Stimulated activated CD8-positive, alpha-beta memory T cell treated with anti-CD3 and anti-CD28 coated beads, Interleukin-7, amount 100 ng/mL, for 4 hours (primary cell): ENCODE results near the gene PAFAH1B2.
"Not testable (repeated sequence)": the region's sequence is repeated elsewhere in the genome, so short reads cannot be mapped to it uniquely, and the experiment has no call there.

Experiments used
- DNase-seq, 2 donors: peaks; one replicate each; pipeline ENCODE4 v3.0.0-alpha.2; 2020; ENCODE audit warnings: low read depth in 2 of 2

PAFAH1B2 gene

GRCh38 chr11:117202386-117203068 is 58.4 kb downstream of the PAFAH1B2 start:
- no peak for DNase-seq

DNA sequence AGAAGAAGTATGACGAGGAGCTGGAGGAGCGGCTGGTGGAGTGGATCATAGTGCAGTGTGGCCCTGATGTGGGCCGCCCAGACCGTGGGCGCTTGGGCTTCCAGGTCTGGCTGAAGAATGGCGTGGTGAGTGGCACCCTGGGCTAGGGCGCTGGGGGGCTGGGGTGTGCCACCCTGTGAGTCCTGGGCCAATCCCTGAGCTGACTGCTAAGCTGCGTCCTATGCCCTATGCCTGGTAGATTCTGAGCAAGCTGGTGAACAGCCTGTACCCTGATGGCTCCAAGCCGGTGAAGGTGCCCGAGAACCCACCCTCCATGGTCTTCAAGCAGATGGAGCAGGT is 59.0 kb downstream of the PAFAH1B2 start:
- no peak for DNase-seq

- no peak for DNase-seq
Measured at GRCh38 chr11:117204283-117205080, 60.4 kb downstream of the PAFAH1B2 start.

DNA sequence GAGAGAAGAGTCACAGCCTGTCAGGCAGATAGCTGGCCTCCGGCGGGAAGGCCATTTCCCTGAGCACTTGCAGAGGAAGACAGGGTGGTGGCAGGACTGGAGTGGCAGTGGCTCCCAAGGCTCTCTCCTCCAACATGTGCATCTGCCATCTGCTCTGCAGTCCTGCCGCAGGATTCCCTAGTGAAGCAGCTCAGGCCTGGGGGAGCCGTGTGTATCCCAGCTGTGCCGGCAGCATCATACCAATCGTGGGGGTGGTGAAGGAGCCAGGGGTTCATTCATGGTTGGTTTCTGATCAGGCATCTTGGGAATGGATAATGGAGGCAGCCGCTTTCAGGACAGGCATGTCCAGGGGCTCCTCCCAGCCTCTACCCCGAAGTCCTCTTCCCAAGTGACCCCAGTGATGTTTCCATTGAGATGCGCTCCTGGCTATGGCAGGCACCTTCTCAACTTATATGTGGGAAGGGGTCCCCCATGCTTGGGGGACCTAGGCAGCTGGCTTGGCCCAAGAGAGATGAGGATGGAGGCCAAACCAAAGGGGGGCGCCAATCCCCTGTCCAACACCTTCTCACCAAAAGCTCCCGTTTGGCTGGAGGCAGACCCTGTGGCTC is 61.2 kb downstream of the PAFAH1B2 start:
- DNase-seq: no peak

DNA sequence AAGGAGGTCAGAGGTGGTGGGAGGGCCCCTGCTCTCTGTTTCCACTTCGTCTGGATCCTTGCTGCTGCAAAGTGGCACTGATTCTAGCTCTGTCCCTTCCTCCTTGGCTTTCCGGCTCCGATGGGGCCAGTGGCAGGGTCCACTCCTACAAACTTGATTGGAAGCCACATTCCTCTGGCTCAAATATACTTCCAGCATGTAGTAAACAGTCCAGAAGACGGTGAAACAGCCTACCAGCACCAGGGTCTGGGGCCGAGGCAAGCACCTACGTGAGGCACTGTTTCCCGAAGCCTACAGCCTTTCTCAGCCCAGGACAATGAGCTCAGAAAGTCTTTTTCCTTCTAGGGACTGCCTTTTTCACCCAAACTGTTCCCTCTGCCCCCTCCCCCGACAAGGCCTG is 62.0 kb downstream of the PAFAH1B2 start:
- DNase-seq: not testable (repeated sequence)

DNA sequence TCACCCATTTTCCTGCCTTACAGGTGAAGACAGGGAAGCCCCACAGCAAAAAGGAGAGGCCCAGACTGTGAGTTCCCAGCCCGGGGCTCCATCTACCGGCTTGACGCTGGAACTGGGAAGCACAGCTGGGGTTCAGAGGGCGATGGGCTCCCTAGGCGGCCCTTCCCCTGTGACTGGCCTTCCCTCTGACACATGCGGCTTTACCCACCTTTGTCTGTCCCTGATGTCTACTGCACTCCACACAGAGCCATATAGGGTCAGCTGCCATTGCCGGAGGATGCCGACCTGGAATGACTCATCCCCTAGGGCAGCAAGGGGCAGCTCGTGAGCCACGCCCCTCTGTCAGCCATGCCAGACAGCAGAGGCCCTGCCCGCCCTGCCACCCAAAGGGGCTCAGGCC is 62.8 kb downstream of the PAFAH1B2 start:
- DNase-seq: not testable (repeated sequence)

DNA sequence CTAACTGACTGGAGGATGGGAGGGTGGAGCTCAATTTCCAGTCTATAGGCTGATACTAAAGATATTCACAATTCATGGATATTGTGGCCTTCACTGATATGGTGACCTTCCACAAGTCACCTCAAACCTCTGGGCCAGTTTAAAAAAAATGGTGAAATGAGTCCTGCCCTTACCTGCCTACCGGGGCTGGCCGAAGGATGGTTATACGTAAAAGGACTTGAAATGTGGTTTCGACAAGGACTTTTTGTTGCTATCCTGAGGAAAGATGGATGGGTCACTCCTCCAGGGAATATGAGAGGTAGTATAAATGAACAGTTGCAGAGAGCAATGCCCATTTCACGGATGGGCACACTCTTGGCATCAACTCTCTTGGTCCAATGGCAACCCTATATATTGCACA is 63.4 kb downstream of the PAFAH1B2 start:
- not testable (repeated sequence) for DNase-seq

DNA sequence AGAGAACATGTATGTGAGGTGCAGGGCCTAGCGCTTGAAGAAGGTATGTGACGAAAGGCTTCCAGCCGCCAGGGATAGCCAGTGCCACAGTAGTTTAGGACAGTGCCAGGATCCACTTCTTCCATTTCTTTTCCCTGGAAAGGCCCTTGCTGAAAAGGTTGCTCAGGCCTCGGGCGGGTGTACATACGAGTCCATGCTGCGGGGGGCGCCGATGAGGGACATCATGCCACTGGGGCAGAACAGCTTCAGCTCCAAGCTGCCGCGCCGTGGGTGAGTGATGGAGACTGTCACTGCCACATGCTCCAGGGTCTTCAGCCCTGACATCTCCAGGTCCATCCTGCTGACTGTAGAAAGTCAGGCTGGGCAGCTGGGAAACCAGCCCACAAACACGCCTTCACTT is 64.6 kb downstream of the PAFAH1B2 start:
- not testable (repeated sequence) for DNase-seq

DNA sequence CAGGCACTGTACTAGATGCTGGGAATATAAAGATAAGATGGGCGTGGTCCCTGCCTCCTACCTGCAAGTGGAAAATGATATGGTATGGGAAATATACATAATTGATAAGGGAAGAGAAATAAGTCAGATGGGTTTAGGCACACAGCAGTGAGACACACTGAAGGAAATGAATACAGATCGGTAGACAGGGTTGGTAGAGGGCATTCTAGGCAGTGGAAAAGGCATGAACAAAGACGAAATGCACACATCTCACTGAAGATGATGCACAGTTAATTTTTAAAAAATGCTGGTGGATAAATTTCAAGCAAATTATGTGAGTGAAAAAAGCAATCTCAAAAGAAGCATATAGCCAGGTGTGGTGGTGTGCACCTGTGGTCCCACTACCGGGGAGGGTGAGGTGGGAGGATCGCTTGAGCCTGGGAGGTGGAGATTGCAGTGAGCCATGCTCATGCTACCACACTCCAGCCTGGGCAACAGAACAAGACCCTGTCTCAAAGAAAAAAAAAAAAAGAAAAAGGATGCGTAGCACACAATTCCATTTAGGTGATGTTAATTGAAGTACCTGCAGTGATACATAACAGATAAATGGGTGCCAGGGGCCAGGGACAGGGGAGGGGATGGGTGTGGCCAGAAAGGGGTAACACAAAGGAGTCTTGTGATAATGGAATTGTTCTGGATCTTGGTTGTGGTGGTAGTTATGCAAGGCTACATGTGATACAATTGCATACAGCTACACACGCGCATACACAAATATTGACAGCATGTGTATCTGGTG is 65.5 kb downstream of the PAFAH1B2 start:
- DNase-seq: not testable (repeated sequence)

GRCh38 chr11:117210620-117211019 is 66.5 kb downstream of the PAFAH1B2 start:
- DNase-seq: no peak

- DNase-seq: no peak
Measured at GRCh38 chr11:117212697-117213355, 68.7 kb downstream of the PAFAH1B2 start.

GRCh38 chr11:117214404-117215110 is 70.5 kb downstream of the PAFAH1B2 start:
- DNase-seq: no peak

GRCh38 chr11:117217141-117218084 is 73.3 kb downstream of the PAFAH1B2 start:
- DNase-seq: no peak

DNA sequence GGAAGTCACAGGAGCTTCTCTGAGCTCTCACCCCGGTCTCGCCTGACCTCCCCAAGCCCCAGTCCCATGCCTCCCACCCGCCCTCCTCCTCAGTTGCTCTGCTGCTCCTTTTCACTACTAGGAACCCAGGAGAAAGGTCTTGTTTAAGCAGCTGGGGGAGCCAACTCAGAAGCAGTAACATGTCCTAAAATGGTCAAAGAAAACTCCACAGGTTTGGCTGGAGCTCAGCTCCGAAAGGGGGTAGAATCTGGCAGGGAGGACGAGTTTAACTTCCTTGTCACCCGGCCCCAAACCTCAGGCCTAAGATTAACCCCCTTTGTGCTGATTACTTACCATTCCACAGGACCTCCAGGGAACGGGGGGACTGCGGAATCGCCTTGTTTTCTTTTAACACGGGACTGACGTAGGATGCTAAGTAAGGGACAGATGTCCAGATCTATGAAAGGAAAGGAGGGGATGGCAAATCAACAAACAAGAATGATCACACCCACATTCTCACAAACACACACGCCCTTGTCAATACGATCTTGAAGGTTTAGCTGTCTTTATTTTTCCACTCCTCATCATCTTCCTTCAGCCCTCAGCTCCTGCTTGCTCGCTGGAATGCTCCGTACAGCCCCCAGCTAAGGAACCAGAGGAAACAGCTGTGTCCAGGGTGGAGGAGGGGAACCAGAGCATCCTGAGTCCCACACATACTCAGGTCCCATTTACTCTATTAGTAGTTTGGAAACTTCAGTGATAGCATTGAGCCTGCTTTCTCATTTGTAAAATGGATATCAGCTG is 74.2 kb downstream of the PAFAH1B2 start:
- DNase-seq: no peak

DNA sequence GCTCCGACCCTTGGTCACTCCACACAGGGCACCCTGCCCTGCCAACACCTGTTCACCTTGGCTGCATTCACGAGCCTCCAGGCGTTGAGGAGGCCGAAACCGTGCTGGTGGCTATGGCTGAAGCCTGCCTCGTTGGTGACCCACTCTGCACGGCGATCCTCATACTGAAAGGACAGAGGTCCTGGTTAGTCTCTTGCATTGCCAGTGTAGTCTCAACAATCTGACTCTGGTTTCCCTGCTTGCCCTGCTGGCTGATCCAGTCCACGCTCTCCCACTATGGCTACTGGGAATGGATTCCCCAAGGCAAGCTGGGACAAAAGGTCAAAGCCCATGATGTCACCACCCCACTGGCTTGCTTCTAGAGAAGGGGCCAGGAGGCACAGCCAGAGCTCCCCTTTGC is 74.9 kb downstream of the PAFAH1B2 start:
- no peak for DNase-seq

DNA sequence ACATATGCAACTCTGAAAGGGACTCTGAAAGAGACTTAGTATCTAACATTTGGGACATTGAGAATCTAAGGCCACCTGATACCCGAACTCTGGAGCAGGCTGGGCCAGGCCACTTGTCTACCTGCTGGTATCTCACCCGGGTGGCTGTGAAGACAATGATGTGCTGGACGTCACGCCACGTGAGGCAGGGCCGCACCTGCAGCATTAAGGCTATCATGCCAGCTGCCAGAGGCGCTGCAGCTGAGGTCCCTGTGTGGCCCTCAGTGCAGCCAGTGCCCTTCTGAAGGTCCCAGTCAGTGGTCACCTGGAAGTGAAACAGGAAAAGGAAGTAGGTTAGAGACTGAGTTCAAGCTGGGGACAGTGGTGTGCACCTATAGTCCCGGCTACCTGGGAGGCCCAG is 75.4 kb downstream of the PAFAH1B2 start:
- DNase-seq: no peak

- no peak for DNase-seq
Measured at GRCh38 chr11:117219995-117220394, 75.9 kb downstream of the PAFAH1B2 start.

GRCh38 chr11:117220568-117220967 is 76.5 kb downstream of the PAFAH1B2 start:
- DNase-seq: no peak
